IPS DF 6.9 (cell line): ENCODE measurements around the gene NBR1.
"Not testable (repeated sequence)": the region's sequence is repeated elsewhere in the genome, so short reads cannot be mapped to it uniquely, and the experiment has no call there.

Source experiments
- DNase-seq: peaks from one replicate; pipeline ENCODE4 v3.0.0-alpha.2; 2013; ENCODE audit warnings: low read depth, low spot score
- H3K27ac ChIP-seq: one replicate; pipeline ENCODE4 v1.5.1; 2013; ENCODE audit warnings: low read length, control low read depth
- H3K27me3 ChIP-seq: 2 replicates; pipeline ENCODE4 v1.6.1; 2013; ENCODE audit warnings: mild to moderate bottlenecking, low read length; ENCODE audit not compliant: control insufficient read depth, insufficient read depth
- H3K36me3 ChIP-seq: 2 replicates; pipeline ENCODE4 v1.6.1; 2013; ENCODE audit warnings: low read length; ENCODE audit not compliant: control insufficient read depth, insufficient read depth
- H3K4me1 ChIP-seq: 2 replicates; pipeline ENCODE4 v1.6.1; 2013; ENCODE audit warnings: low read length; ENCODE audit not compliant: control insufficient read depth, insufficient read depth
- H3K4me3 ChIP-seq: 2 replicates; pipeline ENCODE4 v1.5.1; 2013; ENCODE audit warnings: mild to moderate bottlenecking, low read length
- H3K9me3 ChIP-seq: 2 replicates; pipeline ENCODE4 v1.6.1; 2013; ENCODE audit warnings: low read length, inconsistent platforms; ENCODE audit not compliant: control insufficient read depth, insufficient read depth
- WGBS: extraction: QIAGEN DNeasy Blood & Tissue Kit; methylation state at CpG from one replicate; pipeline ENCODE4 v1.1.7; 2013; ENCODE audit warnings: mixed read lengths, missing lambda C conversion rate; ENCODE audit not compliant: insufficient read length, insufficient coverage; 5-methylcytosine and 5-hydroxymethylcytosine counted together

The NBR1 gene

DNA sequence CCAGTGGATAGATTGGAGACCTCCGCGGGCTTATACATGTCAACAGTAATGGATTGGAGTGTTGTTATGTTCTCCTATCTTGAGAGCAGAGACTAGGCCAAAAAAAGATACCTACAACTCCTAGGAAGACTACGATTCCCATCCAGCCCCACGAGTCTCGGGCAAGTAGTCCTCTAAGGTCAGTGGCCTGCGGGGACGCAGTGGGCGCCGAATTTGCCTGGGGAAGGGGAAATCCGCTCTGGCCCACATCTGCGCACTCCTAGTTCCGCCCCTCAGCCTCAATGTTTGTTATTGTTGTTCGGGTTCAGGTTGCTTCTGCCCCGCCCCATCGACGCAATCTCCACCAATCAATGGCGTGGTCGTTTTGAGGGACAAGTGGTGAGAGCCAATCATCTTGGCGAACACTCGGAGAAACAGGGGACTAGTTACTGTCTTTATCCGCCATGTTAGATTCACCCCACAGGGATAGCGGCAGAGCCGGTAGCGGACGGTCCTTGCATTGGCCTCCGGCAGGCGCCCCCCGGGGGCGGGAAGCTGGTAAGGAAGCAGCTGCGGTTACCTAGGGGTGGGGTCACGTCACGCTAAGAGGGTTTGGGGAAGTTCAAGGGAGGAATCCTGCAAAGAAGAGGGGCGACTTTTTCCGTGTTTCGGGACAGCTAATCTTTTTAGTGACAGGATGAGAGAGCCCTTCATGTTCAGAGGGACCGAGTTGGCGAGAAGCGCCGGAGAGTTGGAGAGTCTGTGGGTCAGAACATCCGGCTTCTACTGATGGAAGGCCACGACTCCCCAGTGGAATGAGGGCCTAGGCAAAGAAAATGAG, at the start of gene NBR1:
NBR1 (plus strand) TSS at position 449 of the 820 bp plus-strand sequence. CDS start 4,586 bp downstream, outside the sequence.
- H3K9me3 ChIP-seq: no peaks in the 10 kb centered on the region
- H3K27ac ChIP-seq: no peak within 1 kb of the TSS
- H3K27me3 ChIP-seq: no peaks in the 10 kb centered on the region
- H3K36me3 ChIP-seq: no peaks in the 10 kb centered on the region; the same call in 1 of the 2 replicates
- no peaks in the 10 kb centered on the region for H3K4me1 ChIP-seq
- DNase-seq: peak; percentile 92
- peak within 1 kb of the TSS; percentile 96 for H3K4me3 ChIP-seq
- no CpG with 5 or more reads among the region's 41 CpGs for WGBS

DNA sequence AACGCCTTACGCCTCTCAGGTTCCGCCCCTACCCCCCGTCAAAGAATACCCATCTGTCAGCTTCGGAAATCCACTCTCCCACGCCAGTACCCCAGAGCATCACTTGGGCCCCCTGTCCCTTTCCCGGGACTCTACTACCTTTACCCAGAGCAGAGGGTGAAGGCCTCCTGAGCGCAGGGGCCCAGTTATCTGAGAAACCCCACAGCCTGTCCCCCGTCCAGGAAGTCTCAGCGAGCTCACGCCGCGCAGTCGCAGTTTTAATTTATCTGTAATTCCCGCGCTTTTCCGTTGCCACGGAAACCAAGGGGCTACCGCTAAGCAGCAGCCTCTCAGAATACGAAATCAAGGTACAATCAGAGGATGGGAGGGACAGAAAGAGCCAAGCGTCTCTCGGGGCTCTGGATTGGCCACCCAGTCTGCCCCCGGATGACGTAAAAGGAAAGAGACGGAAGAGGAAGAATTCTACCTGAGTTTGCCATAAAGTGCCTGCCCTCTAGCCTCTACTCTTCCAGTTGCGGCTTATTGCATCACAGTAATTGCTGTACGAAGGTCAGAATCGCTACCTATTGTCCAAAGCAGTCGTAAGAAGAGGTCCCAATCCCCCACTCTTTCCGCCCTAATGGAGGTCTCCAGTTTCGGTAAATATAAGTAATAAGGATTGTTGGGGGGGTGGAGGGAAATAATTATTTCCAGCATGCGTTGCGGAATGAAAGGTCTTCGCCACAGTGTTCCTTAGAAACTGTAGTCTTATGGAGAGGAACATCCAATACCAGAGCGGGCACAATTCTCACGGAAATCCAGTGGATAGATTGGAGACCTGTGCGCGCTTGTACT, 45.7 kb upstream of the NBR1 start, which contains the start of gene BRCA1:
BRCA1 (minus strand) TSS at position 232 of the 834 bp plus-strand sequence. CDS start 1,268 bp downstream, outside the sequence.
- Histone ChIP-seq H3K9me3 (no peaks in the 10 kb centered on the region), H3K27me3 (no peaks in the 10 kb centered on the region), H3K4me3 (peak within 1 kb of the TSS; percentile 87; the same call in 1 of the 2 replicates), H3K27ac (no peak within 1 kb of the TSS), H3K36me3 (no peaks in the 10 kb centered on the region), H3K4me1 (no peaks in the 10 kb centered on the region)
- WGBS: no CpG with 5 or more reads among the region's 38 CpGs
- DNase-seq: peak; percentile 97

DNA sequence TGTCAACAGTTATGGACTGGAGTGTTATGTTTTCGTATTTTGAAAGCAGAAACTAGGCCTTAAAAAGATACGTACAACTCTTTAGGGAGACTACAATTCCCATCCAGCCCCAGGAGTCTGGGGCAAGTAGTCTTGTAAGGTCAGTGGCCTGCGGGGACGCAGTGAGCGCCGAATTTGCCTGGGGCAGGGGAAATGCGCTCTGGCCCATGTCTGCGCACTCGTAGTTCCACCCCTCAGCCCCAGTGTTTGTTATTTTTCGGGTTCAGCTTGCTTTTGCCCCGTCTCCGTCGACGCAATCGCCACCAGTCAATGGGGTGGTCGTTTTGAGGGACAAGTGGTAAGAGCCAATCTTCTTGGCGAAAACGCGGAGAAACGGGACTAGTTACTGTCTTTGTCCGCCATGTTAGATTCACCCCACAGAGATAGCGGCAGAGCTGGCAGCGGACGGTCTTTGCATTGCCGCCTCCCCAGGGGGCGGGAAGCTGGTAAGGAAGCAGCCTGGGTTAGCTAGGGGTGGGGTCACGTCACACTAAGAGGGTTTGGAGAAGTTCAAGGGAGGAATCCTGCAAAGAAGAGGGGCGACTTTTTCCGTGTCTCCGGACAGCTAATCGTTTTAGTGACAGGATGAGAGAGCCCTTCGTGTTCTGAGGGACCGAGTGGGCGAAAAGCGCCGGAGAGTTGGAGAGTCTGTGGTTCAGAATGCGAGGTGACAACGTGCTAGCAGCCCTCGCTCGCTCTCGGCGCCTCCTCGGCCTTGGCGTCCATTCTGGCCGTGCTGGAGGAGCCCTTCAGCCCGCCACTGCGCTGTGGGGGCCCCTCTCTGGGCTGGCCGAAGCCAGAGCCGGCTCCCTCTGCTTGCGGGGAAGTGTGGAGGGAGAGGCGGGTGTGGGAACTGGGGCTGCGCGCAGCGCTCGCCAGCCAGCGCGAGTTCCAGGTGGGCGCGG, 44.8 kb upstream of the NBR1 start:
- Histone ChIP-seq H3K27me3 (no peaks in the 10 kb centered on the region), H3K4me1 (no peaks in the 10 kb centered on the region), H3K9me3 (no peaks in the 10 kb centered on the region), H3K4me3 (peak overlapping the region; percentile 87; the same call in 1 of the 2 replicates), H3K36me3 (no peaks in the 10 kb centered on the region), H3K27ac (no peak overlapping the region)
- no peak for DNase-seq
- WGBS: no CpG with 5 or more reads among the region's 59 CpGs

DNA sequence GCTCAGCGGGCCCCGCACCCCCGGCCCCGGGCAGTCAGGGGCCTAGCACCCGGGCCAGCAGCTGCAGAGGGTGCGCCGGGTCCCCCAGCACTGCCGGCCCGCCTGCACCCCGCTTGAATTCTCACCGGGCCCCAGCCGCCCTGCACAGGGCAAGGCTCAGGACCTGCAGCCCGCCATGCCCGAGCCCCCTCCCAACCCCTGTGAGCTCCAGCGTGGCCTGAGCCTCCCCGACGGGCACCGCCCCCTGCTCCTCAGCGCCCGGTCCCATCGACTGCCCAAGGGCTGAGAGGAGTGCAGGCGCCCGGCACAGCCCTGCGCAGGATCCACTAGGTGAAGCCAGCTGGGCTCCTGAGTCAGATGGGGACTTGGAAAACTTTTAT, 44.1 kb upstream of the NBR1 start:
- H3K27me3 ChIP-seq: no peaks in the 10 kb centered on the region
- H3K4me3 ChIP-seq: no peak overlapping the region
- no peak for DNase-seq
- no peaks in the 10 kb centered on the region for H3K4me1 ChIP-seq
- WGBS: no CpG with 5 or more reads among the region's 24 CpGs
- no peaks in the 10 kb centered on the region for H3K9me3 ChIP-seq
- no peaks in the 10 kb centered on the region for H3K36me3 ChIP-seq
- H3K27ac ChIP-seq: no peak overlapping the region

GRCh38 chr17:43127333-43127876, 43.6 kb upstream of the NBR1 start:
- DNase-seq, H3K27ac ChIP-seq, H3K27me3 ChIP-seq, H3K36me3 ChIP-seq, H3K9me3 ChIP-seq, H3K4me3 ChIP-seq, H3K4me1 ChIP-seq: not testable (repeated sequence)
- WGBS: no CpG with 5 or more reads among the region's 6 CpGs

- no peaks in the 10 kb centered on the region for H3K4me1 ChIP-seq
- H3K9me3 ChIP-seq: no peaks in the 10 kb centered on the region
- no CpG with 5 or more reads among the region's 11 CpGs for WGBS
- DNase-seq: no peak
- no peaks in the 10 kb centered on the region; the same call in 1 of the 2 replicates for H3K36me3 ChIP-seq
- H3K4me3 ChIP-seq: no peak overlapping the region
- H3K27me3 ChIP-seq: no peaks in the 10 kb centered on the region
- no peak overlapping the region for H3K27ac ChIP-seq
Measured at GRCh38 chr17:43129671-43130010, 41.4 kb upstream of the NBR1 start.

DNA sequence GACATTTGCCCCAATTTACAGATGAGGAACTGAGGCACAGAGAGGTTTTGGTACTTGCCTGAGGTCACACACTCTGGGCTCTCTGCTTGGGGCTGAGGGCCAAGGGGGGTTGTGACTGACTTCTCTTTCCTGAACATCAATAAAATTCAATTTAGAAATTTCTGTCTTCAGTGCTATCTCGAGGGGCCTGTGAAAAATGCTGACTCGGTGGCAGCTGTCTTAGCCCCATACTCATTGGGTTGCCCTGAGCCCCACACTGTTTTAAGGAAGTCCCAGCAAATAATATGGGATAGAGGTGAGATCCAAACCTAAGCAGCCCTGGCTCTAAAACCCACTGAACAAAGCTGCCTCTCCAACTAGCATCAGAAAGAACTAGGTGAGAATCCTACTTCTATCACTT, 38.9 kb upstream of the NBR1 start:
- Histone ChIP-seq H3K36me3 (no peaks in the 10 kb centered on the region; the same call in 1 of the 2 replicates), H3K4me3 (no peak overlapping the region)

DNA sequence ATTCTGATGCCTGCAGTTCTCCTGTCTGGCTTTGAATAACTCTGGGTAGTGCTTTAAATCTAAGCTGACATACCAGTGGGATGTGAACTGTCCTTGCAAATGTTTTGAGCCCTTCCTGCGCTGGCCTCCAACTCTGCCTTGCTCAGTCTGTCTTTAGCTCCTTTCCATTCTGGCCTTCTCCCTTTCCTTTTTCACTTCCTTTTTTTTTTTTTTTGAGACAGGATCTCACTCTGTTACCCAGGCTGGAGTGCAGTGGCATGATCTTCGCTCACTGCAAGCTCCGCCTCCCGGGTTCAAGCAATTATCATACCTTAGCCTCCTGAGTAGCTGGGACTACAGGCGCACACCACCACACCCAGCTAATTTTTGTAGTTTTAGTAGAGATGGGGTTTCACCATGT, 37.6 kb upstream of the NBR1 start:
- no CpG with 5 or more reads among the region's 5 CpGs for WGBS
- not testable (repeated sequence) for H3K27me3 ChIP-seq, H3K36me3 ChIP-seq, H3K9me3 ChIP-seq, H3K27ac ChIP-seq, H3K4me1 ChIP-seq, DNase-seq, H3K4me3 ChIP-seq

More for the DNA sequence above, 38.9 kb upstream of the NBR1 start:
- no peak overlapping the region for H3K27ac ChIP-seq
- H3K9me3 ChIP-seq: no peaks in the 10 kb centered on the region
- WGBS: no CpG with 5 or more reads among the region's 2 CpGs
- no peaks in the 10 kb centered on the region for H3K4me1 ChIP-seq
- H3K27me3 ChIP-seq: no peaks in the 10 kb centered on the region
- DNase-seq: no peak

DNA sequence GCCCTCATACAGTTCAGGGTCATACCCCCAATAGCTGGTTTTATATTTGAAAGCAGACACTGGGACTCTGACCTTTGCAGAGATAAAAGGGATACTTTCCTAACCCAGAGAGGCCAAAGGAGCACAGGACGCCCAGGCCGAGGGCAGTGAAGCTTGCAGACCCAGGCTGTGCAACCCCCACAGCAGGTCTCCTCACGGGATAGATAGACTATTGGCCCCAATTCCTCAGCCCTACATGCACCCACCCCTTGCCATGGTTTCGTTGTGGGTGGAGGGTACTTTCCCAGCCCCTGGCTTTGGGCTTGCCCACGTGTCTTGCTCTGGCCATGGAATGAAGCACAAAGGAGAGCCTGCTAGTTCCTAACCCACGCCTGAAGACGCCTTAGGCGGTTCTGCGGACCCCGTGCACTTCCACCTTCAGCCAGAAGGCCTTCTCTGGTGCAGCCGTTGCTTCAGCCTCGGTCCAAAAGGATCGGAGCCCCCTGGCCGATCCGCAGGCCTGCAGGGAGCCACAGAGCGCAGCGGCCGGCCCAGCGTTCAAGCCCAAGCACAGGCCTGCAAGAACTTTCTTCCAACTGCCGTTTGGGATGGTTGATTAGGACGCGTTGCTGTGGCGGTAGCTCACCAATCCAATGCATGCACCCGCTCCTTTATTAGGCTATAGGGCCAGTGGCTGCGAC, 36.1 kb upstream of the NBR1 start:
- H3K4me1 ChIP-seq: no peaks in the 10 kb centered on the region
- no peaks in the 10 kb centered on the region for H3K9me3 ChIP-seq
- no CpG with 5 or more reads among the region's 25 CpGs for WGBS
- H3K36me3 ChIP-seq: no peaks in the 10 kb centered on the region; the same call in 1 of the 2 replicates
- DNase-seq: no peak
- no peak overlapping the region for H3K27ac ChIP-seq
- no peaks in the 10 kb centered on the region for H3K27me3 ChIP-seq
- H3K4me3 ChIP-seq: no peak overlapping the region
